Naive B cell (primary cell): Measurements from ENCODE around the gene RABGGTB. TPM values are rescaled to one million over a fixed set of nuclear protein-coding genes. Genes with fewer than 3 reads are reported as not detected.
"Not testable (repeated sequence)": the region's sequence is repeated elsewhere in the genome, so short reads cannot be mapped to it uniquely, and the experiment has no call there.

Source experiments
- ATAC-seq, 2 donors: fragments of 150-1000 bp; cut with Tn5 transposase; 2 replicates each; pipeline ENCODE4 v1.10.0; 2021; ENCODE audit warnings: low read depth in 2 of 2, mild to moderate bottlenecking in 2 of 2, moderate library complexity in 2 of 2
- DNase-seq: peaks from one replicate; pipeline ENCODE4 v3.0.0; 2022
- H3K27ac Mint-ChIP-seq, 6 donors: one replicate each; pipeline ENCODE4 v1.8.0; 2020 to 2022; ENCODE audit warnings: mild to moderate bottlenecking in 6 of 6, mixed read lengths in 6 of 6, moderate library complexity in 5 of 6, inconsistent platforms in 2 of 6
- H3K27me3 Mint-ChIP-seq, 3 donors: one replicate each; pipeline ENCODE4 v1.8.0; 2021 to 2022; ENCODE audit warnings: mixed read lengths in 3 of 3, mild to moderate bottlenecking in 1 of 3
- H3K36me3 Mint-ChIP-seq, 2 donors: one replicate each; pipeline ENCODE4 v1.8.0; 2020 to 2022; ENCODE audit warnings: mixed read lengths in 2 of 2, inconsistent platforms in 1 of 2, mild to moderate bottlenecking in 1 of 2
- H3K4me1 Mint-ChIP-seq, 3 donors: one replicate each; pipeline ENCODE4 v1.8.0; 2020 to 2022; ENCODE audit warnings: mixed read lengths in 3 of 3, inconsistent platforms in 1 of 3, mild to moderate bottlenecking in 1 of 3, moderate library complexity in 1 of 3
- H3K4me3 Mint-ChIP-seq, 8 donors: one replicate each; pipeline ENCODE4 v1.8.0; 2020 to 2022; ENCODE audit warnings: mild to moderate bottlenecking in 8 of 8, mixed read lengths in 8 of 8, moderate library complexity in 8 of 8, inconsistent platforms in 2 of 8
- H3K9me3 Mint-ChIP-seq, 7 donors: one replicate each; pipeline ENCODE4 v1.8.0; 2020 to 2022; ENCODE audit warnings: mixed read lengths in 7 of 7, mild to moderate bottlenecking in 5 of 7, inconsistent platforms in 2 of 7, moderate library complexity in 1 of 7
- polyA plus RNA-seq, 6 donors: library from polyadenylated mRNA; unstranded; fragments of 300-500 nt; fragmentation: Illumina TruSeq; gene quantifications; one replicate each; pipeline ENCODE4 v1.2.3, GENCODE V29; 2021; ENCODE audit warnings: low read depth in 6 of 6

Gene RABGGTB
- polyA plus RNA-seq, 6 donors from 2014 or later, result 7.3 to 17.3 (median 10.1) TPM

- DNase-seq, H3K4me3 Mint-ChIP-seq, H3K9me3 Mint-ChIP-seq, ATAC-seq, H3K27me3 Mint-ChIP-seq, H3K36me3 Mint-ChIP-seq: not testable (repeated sequence)
- Mint-ChIP-seq H3K27ac (peak overlapping the region in 1 of 6 donors; percentile 52), H3K4me1 (peaks cover 0 to 14% (median 6%) of the 10 kb centered on the region in 3 donors)
Observed at GRCh38 chr1:75801480-75801879, 15.4 kb downstream of the RABGGTB start.

DNA sequence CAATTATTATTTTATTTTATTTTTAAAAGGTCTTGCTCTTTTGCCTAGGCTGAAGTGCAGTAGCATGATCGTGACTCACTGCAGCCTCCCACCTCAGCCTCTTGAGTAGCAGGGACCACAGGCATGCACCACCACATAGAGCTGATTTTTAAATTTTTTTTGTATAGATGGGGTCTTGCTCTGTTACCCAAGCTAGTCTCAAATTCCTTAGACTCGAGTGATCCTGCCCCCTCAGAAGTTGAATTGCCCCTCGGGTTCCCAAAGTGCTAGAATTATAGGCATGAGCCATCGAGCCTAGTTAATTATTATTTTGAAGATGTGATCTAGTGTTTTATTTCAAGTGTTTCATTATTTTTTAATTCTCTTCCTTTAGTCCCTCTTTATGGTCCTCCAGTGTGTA lies 22.9 kb downstream of the RABGGTB start:
- H3K36me3 Mint-ChIP-seq, result peaks cover 8 to 12% of the 10 kb centered on the region in 2 donors
- no peaks in the 10 kb centered on the region for H3K9me3 Mint-ChIP-seq
- H3K4me3 Mint-ChIP-seq, result no peak overlapping the region
- no peaks in the 10 kb centered on the region for H3K4me1 Mint-ChIP-seq
- H3K27me3 Mint-ChIP-seq, result no peaks in the 10 kb centered on the region
- DNase-seq, result no peak
- H3K27ac Mint-ChIP-seq, result no peak overlapping the region
- ATAC-seq, result no peak

DNA sequence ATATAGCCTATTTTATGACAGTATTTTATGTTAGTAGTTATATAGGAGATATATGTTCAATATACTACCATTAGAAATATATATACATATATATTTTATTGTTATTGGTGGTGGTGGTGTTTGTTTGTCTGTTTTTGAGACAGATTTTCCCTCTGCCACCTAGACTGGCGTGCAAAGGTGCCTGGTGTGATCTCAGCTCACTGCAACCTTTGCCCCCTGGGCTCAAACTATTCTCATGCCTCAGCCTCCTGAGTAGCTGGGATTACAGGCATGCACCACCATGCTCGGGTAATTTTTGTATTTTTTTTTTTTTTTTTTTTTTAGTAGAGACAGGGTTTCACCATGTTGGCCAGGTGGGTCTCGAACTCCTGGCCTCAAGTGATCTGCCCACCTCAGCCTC lies 24.1 kb downstream of the RABGGTB start:
- H3K27me3 Mint-ChIP-seq, H3K27ac Mint-ChIP-seq, DNase-seq, H3K4me3 Mint-ChIP-seq, H3K4me1 Mint-ChIP-seq, ATAC-seq, H3K9me3 Mint-ChIP-seq: not testable (repeated sequence)
- H3K36me3 Mint-ChIP-seq, result peaks cover 8 to 13% of the 10 kb centered on the region in 2 donors

- Mint-ChIP-seq H3K4me1 (no peaks in the 10 kb centered on the region), H3K27ac (no peak overlapping the region), H3K4me3 (no peak overlapping the region)
Observed at GRCh38 chr1:75811211-75811981, 25.3 kb downstream of the RABGGTB start.

DNA sequence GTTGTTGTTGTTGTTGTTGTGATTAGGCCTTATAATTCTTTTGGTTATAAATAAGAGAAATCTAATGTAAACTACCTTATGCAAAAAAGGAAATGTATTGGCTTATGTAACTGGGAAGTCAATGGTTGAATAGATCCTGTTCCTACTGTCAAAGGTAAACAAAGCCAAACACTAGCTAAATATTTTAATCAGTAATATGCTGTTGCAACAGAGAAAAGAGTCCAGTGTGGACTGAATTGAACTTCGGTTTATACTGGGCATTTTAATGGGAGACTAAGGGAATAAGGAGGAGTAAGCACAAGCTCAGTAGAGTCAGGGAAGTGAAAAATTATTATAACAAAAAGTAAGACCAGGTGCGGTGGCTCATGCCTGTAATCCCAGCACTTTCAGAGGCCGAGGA lies 26.0 kb downstream of the RABGGTB start:
- Mint-ChIP-seq H3K27ac (no peak overlapping the region), H3K36me3 (peaks cover 8 to 13% of the 10 kb centered on the region in 2 donors), H3K4me1 (no peaks in the 10 kb centered on the region), H3K4me3 (no peak overlapping the region), H3K27me3 (no peaks in the 10 kb centered on the region), H3K9me3 (no peaks in the 10 kb centered on the region)
- ATAC-seq (no peak), DNase-seq (no peak)

More at GRCh38 chr1:75811211-75811981, 25.3 kb downstream of the RABGGTB start:
- Mint-ChIP-seq H3K27me3 (no peaks in the 10 kb centered on the region), H3K9me3 (no peaks in the 10 kb centered on the region), H3K36me3 (peaks cover 8 to 13% of the 10 kb centered on the region in 2 donors)
- ATAC-seq, result no peak
- no peak for DNase-seq

- H3K4me3 Mint-ChIP-seq, H3K27me3 Mint-ChIP-seq, H3K27ac Mint-ChIP-seq, H3K4me1 Mint-ChIP-seq, DNase-seq, ATAC-seq: not testable (repeated sequence)
- H3K9me3 Mint-ChIP-seq, result peaks cover 0 to 38% (median 18%) of the 10 kb centered on the region in 7 donors
- peaks cover 13 to 41% of the 10 kb centered on the region in 2 donors for H3K36me3 Mint-ChIP-seq
Observed at GRCh38 chr1:75823596-75823995, 37.5 kb downstream of the RABGGTB start.

DNA sequence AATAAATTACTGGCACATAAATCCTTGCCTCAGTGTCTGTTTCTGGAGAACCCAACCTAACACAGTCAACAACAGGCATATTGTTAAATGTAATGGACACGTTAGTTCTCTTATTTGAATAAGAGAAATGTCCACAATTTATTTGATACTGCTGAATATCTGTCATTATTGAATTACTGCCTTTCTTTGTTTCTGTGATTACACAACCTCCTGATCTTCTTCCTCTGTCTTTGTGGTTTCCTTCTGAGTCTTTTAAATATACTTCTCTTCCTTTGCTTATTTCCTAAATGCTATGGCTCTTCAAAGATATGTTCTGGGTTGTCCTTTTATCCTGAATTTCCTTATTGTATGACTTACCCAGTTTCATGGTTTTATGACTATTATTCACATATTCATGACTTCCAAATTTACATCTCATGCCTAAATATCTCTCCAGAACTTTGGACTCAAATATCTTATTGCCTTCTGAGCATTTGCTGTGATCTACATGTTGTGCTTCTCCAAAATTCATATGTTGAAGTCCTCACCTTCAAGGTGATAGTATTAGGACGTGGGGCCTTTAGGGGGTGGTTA lies 50.6 kb downstream of the RABGGTB start:
- no peak for ATAC-seq
- no peak overlapping the region for H3K4me3 Mint-ChIP-seq
- no peaks in the 10 kb centered on the region for H3K4me1 Mint-ChIP-seq
- peak overlapping the region in 1 of 6 donors; percentile 17 for H3K27ac Mint-ChIP-seq
- H3K9me3 Mint-ChIP-seq, result peaks cover 7 to 38% (median 21%) of the 10 kb centered on the region in 7 donors
- no peak for DNase-seq
- H3K36me3 Mint-ChIP-seq, result peaks cover 0 to 5% of the 10 kb centered on the region in 2 donors
- H3K27me3 Mint-ChIP-seq, result no peaks in the 10 kb centered on the region

DNA sequence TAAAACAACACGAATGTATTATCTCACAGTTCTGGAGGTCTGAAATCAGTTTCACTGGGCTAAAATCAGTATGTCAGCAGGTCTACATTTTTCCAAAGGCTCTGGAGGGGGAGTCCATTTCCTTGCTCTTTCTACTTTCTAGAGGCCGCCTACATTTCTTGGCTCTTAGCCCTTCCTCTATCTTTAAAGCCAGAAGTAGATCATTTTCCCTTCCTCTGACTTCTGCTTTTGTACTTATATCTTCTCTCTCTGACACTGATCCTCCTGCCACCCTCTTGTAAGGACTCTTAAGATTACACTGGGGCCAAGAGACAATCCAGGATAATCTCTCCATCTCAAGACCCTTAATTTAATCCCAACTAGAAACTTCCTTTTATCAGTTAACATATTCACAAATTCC lies 52.0 kb downstream of the RABGGTB start:
- DNase-seq (no peak), ATAC-seq (no peak)
- H3K4me3 Mint-ChIP-seq, result peak overlapping the region in 1 of 8 donors; percentile 3
- H3K27me3 Mint-ChIP-seq, result no peaks in the 10 kb centered on the region
- no peaks in the 10 kb centered on the region for H3K4me1 Mint-ChIP-seq
- H3K27ac Mint-ChIP-seq, result no peak overlapping the region
- peaks cover 4 to 23% (median 14%) of the 10 kb centered on the region in 7 donors for H3K9me3 Mint-ChIP-seq
- no peaks in the 10 kb centered on the region for H3K36me3 Mint-ChIP-seq

- no peak for DNase-seq
- no peak for ATAC-seq
- H3K9me3 Mint-ChIP-seq, result peaks cover 0 to 3% (median 0%) of the 10 kb centered on the region in 7 donors
- no peaks in the 10 kb centered on the region for H3K36me3 Mint-ChIP-seq
- no peak overlapping the region for H3K27ac Mint-ChIP-seq
- no peak overlapping the region for H3K4me3 Mint-ChIP-seq
- no peaks in the 10 kb centered on the region for H3K27me3 Mint-ChIP-seq
- H3K4me1 Mint-ChIP-seq, result no peaks in the 10 kb centered on the region
Observed at GRCh38 chr1:75841421-75841820, 55.4 kb downstream of the RABGGTB start.

Other genes with a start within 250 kb of the RABGGTB start
- gene SLC44A5, start 175.1 kb upstream of the RABGGTB start, polyA plus RNA-seq, result 1 to 10 TPM in 3 of 6 donors, under 1 TPM in 2, not detected in 1; 0.17 to 2.9 (median 1.3) TPM
- 10 to 100 TPM; 58.5 to 89.4 (median 72.7) TPM for gene ACADM, start 61.5 kb upstream of the RABGGTB start, polyA plus RNA-seq
- gene MSH4, start 10.6 kb downstream of the RABGGTB start, polyA plus RNA-seq, result not detected
- gene ASB17, start 146.1 kb downstream of the RABGGTB start, polyA plus RNA-seq, result not detected